ENCODE data around the gene THSD8.

GRCh38 chr19:12802267-12803106 is 618 bp downstream of the THSD8 start:
- TF ChIP-seq CTCF (IDR thresholded peaks at IDR 0.05) (no peak), POLR2A (IDR thresholded peaks at IDR 0.05) (no peak), POLR2AphosphoS5 (IDR thresholded peaks at IDR 0.05) (no peak), EP300 (IDR thresholded peaks at IDR 0.05) (no peak)
